ENCODE data around the gene ZNF205. TPM values are rescaled to one million over a fixed set of nuclear protein-coding genes. Genes with fewer than 3 reads are reported as not detected.

Gene ZNF205
- total and polyA plus RNA-seq, 2 donors (not counting 1 experiment from before 2014, with no cell fraction given) = not detected

DNA sequence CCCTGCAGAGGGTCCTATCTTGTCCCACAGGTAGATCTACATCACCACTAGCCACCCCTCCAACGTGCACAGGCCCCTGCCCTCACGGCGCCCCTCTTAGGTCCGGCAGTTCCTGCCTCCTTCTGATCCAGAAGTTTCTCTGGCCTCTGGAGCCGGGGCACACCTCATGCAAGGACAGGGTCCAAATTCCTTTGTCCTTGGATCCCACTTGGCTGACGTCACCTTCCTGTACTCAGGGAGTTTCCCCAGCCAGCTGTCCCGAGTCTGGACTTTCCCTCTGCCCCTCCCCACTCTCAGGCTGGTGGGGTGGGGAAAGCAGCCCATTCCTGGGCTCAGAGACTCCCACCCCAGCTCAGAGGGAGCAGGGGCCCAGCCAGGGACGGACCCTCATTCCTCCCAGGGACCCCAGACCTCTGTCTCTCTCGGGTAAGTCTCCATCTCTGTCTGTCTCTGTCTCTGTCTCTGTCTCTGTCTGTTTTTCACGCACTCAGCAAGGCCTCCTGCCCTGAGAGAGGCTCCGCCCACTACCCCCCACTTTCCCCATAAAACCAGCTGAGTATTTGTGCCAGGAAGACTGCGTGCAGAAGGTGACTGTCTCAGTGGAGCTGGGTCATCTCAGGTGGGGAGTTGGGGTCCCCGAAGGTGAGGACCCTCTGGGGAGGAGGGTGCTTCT is 47.2 kb upstream of the ZNF205 start, which contains the start of gene IL32:
Gene IL32 (plus strand): TSS at position 572 of the 673 bp plus-strand sequence. CDS start 172 bp downstream, outside the sequence.
- TF ChIP-seq EZH2 (IDR thresholded peaks at IDR 0.05; ENCODE audit: borderline replicate concordance, insufficient read depth, low read depth, low read length, poor library complexity, severe bottlenecking) (no peak), CTCF (IDR thresholded peaks at IDR 0.05) (no peak)
- H2AFZ ChIP-seq (ENCODE audit: insufficient read depth, low read depth, low read length, poor library complexity, severe bottlenecking) = no peak within 1 kb of the TSS
- no peak within 1 kb of the TSS for H3K4me3 Mint-ChIP-seq
- 83% methylated on average over 9 of the region's 13 CpGs for WGBS (ENCODE audit: insufficient coverage)
- no peak within 1 kb of the TSS for H3K4me2 ChIP-seq (replicated peaks; ENCODE audit: low read depth, low read length, poor library complexity, severe bottlenecking)
- intact Hi-C loops (cut with micrococcal nuclease) = no loop called here
- no peaks in the 10 kb centered on the region for H3K36me3 ChIP-seq (replicated peaks in 1 of 2; ENCODE audit: control extremely low read depth in 1 of 2, control insufficient read depth in 1 of 2, extremely low read depth in 1 of 2, insufficient read depth in 2 of 2, low read length in 1 of 2)
- H3K9ac ChIP-seq (ENCODE audit: low read length) = no peak within 1 kb of the TSS
- H3K27ac ChIP-seq (ENCODE audit: low read length in 2 of 2) = no peak within 1 kb of the TSS
- peaks cover 4% of the 10 kb centered on the region for H3K4me1 Mint-ChIP-seq
- no peak for ATAC-seq (ENCODE audit: low read depth)
- H3K79me2 ChIP-seq (ENCODE audit: control insufficient read depth, insufficient read depth, low read length) = no peaks in the 10 kb centered on the region
- peaks cover 3 to 4% of the 10 kb centered on the region in 2 donors for H3K4me1 ChIP-seq (ENCODE audit: control insufficient read depth in 2 of 2, insufficient read depth in 2 of 2, low read length in 2 of 2)
- ChIA-PET POLR2A (interaction anchor here (0.6 kb wide), 1 partner anchor 40 kb away, joined by 6 read pairs; no protein-coding TSS in a partner anchor), CTCF (interaction anchor here (5.0 kb wide), 1 partner anchor 62 kb away, joined by 38 read pairs; no protein-coding TSS in a partner anchor)
- no peak for DNase-seq
- no peaks in the 10 kb centered on the region for H3K27me3 Mint-ChIP-seq
- H3K27ac Mint-ChIP-seq = peak within 1 kb of the TSS; percentile 59
- no peaks in the 10 kb centered on the region for H3K9me3 Mint-ChIP-seq (ENCODE audit: insufficient read depth)
- no peaks in the 10 kb centered on the region for H3K9me3 ChIP-seq (ENCODE audit: control extremely low read depth in 1 of 3, control insufficient read depth in 2 of 3, insufficient read depth in 1 of 3, low read length in 2 of 3)
- no peaks in the 10 kb centered on the region for H4K20me1 ChIP-seq (ENCODE audit: control insufficient read depth, insufficient read depth, low read length, poor library complexity, severe bottlenecking)
- peaks cover 0 to under 1% (median 0%) of the 10 kb centered on the region in 4 experiments for H3K27me3 ChIP-seq (replicated peaks in 1 of 4; ENCODE audit: control extremely low read depth in 1 of 4, control insufficient read depth in 3 of 4, insufficient read depth in 4 of 4, low read length in 3 of 4)
- no peak within 1 kb of the TSS for H3K4me3 ChIP-seq (ENCODE audit: control extremely low read depth in 1 of 5, extremely low read depth in 1 of 5, insufficient read depth in 1 of 5, low read depth in 2 of 5, low read length in 4 of 5)

Data from B cell (primary cell).